ENCODE measurements around the gene ADAMTS17. TPM values are rescaled to one million over a fixed set of nuclear protein-coding genes. Genes with fewer than 3 reads are reported as not detected.

ADAMTS17 gene
- total RNA-seq, 1 experiment from 2014 or later = 4.2 TPM

DNA sequence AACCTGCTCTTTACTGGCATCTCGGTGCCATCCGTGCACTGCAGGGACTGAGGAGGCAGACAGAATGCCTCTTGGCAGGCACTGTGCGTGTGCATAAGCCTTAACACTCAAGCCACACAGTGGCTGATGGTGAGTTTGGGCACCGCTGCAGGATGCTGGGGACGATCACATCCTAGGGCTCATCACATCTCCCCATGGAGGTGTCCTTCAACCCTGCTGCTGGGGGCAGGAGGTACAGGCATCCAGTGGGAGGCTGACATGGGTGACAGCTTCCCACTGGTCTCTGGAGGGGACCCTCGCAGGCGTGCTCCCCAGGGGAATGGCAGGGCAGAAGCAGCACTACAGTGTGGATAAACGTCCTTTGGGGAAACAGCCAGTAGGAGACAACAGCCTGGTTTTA, 190.9 kb downstream of the ADAMTS17 start:
- DNase-seq (ENCODE audit: low read depth, low spot score) = no peak
- no peaks in the 10 kb centered on the region for H4K20me1 ChIP-seq (ENCODE audit: insufficient read depth)
- TF ChIP-seq JUND (IDR thresholded peaks at IDR 0.05) = no peak
- no peak for TF ChIP-seq CBX3 (IDR thresholded peaks at IDR 0.05; ENCODE audit: low read depth)
- TF ChIP-seq ELF1 (IDR thresholded peaks at IDR 0.05; ENCODE audit: borderline replicate concordance, low read depth) = no peak
- H3K27ac ChIP-seq (ENCODE audit: low read depth, low read length) = no peak overlapping the region
- BruUV-seq (replicated peaks) = no TSS peak
- H3K9me3 ChIP-seq (ENCODE audit: control insufficient read depth in 1 of 2, insufficient read depth in 1 of 2, low read depth in 1 of 2, low read length in 2 of 2) = peaks cover 0 to 15% of the 10 kb centered on the region in 2 experiments; a peak in 2 of 4 replicates
- no peak overlapping the region for H2AFZ ChIP-seq (ENCODE audit: low read depth, low read length, poor library complexity, severe bottlenecking)
- H3K9ac ChIP-seq (ENCODE audit: low read length) = no peak overlapping the region
- CTCF ChIA-PET = no interaction called here
- RAD21 ChIA-PET (ENCODE audit: low non-redundant PET in 1 of 2, low total read pairs in 2 of 2, uncharacterized antibody in 2 of 2, unreplicated experiment in 2 of 2) = no interaction called here
- no peak overlapping the region for H3K4me2 ChIP-seq (ENCODE audit: low read length)
- POLR2A ChIA-PET = no interaction called here
- H3K27me3 ChIP-seq (ENCODE audit: insufficient read depth, low read length) = no peaks in the 10 kb centered on the region
- no peaks in the 10 kb centered on the region for H3K9me2 ChIP-seq (ENCODE audit: insufficient read depth)
- intact Hi-C loops (cut with micrococcal nuclease) = no loop called here
- H3K36me3 ChIP-seq (ENCODE audit: control insufficient read depth in 1 of 2, insufficient read depth in 2 of 2, low read length in 2 of 2) = no peaks in the 10 kb centered on the region
- no peak for ATAC-seq
- no peak overlapping the region for H3K4me3 ChIP-seq (replicated peaks in 1 of 2; ENCODE audit: low read depth in 1 of 2, low read length in 2 of 2)
- H3K4me1 ChIP-seq (ENCODE audit: control insufficient read depth in 1 of 2, insufficient read depth in 2 of 2, low read length in 2 of 2) = no peaks in the 10 kb centered on the region
- no peaks in the 10 kb centered on the region for H3K79me2 ChIP-seq (ENCODE audit: insufficient read depth, low read length)

DNA sequence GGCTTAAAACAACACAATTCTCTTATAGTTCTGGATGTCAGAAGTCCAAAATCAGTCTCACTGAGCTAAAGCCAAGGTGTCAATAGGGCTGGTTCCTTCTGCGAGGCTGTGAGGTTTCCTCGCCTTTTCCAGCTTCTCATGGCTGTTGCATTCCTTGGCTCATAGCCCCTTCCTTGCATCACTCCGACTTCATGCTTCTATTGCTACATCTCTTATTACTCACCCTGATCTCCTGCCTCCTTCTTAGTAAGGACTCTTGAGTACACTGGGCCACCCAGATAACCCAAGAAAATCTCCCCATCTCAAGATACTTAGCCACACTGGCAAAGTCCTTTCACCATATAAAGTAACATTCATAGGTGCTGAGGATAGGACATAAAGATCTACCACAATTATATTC, 193.9 kb downstream of the ADAMTS17 start:
- Histone ChIP-seq H2AFZ (ENCODE audit: low read depth, low read length, poor library complexity, severe bottlenecking) (no peak overlapping the region), H3K4me2 (ENCODE audit: low read length) (no peak overlapping the region), H3K79me2 (ENCODE audit: insufficient read depth, low read length) (no peaks in the 10 kb centered on the region), H3K9me2 (ENCODE audit: insufficient read depth) (no peaks in the 10 kb centered on the region), H3K27me3 (ENCODE audit: insufficient read depth, low read length) (no peaks in the 10 kb centered on the region), H3K9me3 (ENCODE audit: control insufficient read depth in 1 of 2, insufficient read depth in 1 of 2, low read depth in 1 of 2, low read length in 2 of 2) (peaks cover 0 to 15% of the 10 kb centered on the region in 2 experiments; a peak in 2 of 4 replicates), H3K4me1 (ENCODE audit: control insufficient read depth in 1 of 2, insufficient read depth in 2 of 2, low read length in 2 of 2) (no peaks in the 10 kb centered on the region), H3K9ac (ENCODE audit: low read length) (no peak overlapping the region), H4K20me1 (ENCODE audit: insufficient read depth) (no peaks in the 10 kb centered on the region), H3K4me3 (replicated peaks in 1 of 2; ENCODE audit: low read depth in 1 of 2, low read length in 2 of 2) (no peak overlapping the region), H3K27ac (ENCODE audit: low read depth, low read length) (no peak overlapping the region), H3K36me3 (ENCODE audit: control insufficient read depth in 1 of 2, insufficient read depth in 2 of 2, low read length in 2 of 2) (no peaks in the 10 kb centered on the region)
- BruUV-seq (replicated peaks) = no TSS peak
- CTCF ChIA-PET = no interaction called here
- ATAC-seq (no peak), DNase-seq (ENCODE audit: low read depth, low spot score) (no peak)
- POLR2A ChIA-PET = no interaction called here
- RAD21 ChIA-PET (ENCODE audit: low non-redundant PET in 1 of 2, low total read pairs in 2 of 2, uncharacterized antibody in 2 of 2, unreplicated experiment in 2 of 2) = no interaction called here
- intact Hi-C loops (cut with micrococcal nuclease) = no loop called here
- TF ChIP-seq FOSL1 (IDR thresholded peaks at IDR 0.05; ENCODE audit: low read depth) (no peak), EZH2 (IDR thresholded peaks at IDR 0.05) (no peak), SRF (IDR thresholded peaks at IDR 0.05; ENCODE audit: low read depth) (no peak), CEBPB (IDR thresholded peaks at IDR 0.05; ENCODE audit: low read depth) (no peak), ELF1 (IDR thresholded peaks at IDR 0.05; ENCODE audit: borderline replicate concordance, low read depth) (no peak), ZFX (IDR thresholded peaks at IDR 0.05) (no peak), EZH2phosphoT487 (IDR thresholded peaks at IDR 0.05; ENCODE audit: borderline replicate concordance) (no peak), JUND (IDR thresholded peaks at IDR 0.05) (no peak), RAD21 (IDR thresholded peaks at IDR 0.05; ENCODE audit: low read depth) (no peak), TCF7L2 (IDR thresholded peaks at IDR 0.05; ENCODE audit: borderline replicate concordance, extremely low read depth, insufficient read depth, insufficient read length) (no peak), YY1 (IDR thresholded peaks at IDR 0.05; ENCODE audit: extremely low read depth, insufficient replicate concordance, low read depth, low read length) (no peak), ZNF274 (IDR thresholded peaks at IDR 0.05; ENCODE audit: low read depth, low read length) (no peak), CBX3 (IDR thresholded peaks at IDR 0.05; ENCODE audit: low read depth) (no peak), POLR2AphosphoS5 (IDR thresholded peaks at IDR 0.05; ENCODE audit: low read depth, low read length) (no peak)
- TF ChIP-seq, protein P1, sequence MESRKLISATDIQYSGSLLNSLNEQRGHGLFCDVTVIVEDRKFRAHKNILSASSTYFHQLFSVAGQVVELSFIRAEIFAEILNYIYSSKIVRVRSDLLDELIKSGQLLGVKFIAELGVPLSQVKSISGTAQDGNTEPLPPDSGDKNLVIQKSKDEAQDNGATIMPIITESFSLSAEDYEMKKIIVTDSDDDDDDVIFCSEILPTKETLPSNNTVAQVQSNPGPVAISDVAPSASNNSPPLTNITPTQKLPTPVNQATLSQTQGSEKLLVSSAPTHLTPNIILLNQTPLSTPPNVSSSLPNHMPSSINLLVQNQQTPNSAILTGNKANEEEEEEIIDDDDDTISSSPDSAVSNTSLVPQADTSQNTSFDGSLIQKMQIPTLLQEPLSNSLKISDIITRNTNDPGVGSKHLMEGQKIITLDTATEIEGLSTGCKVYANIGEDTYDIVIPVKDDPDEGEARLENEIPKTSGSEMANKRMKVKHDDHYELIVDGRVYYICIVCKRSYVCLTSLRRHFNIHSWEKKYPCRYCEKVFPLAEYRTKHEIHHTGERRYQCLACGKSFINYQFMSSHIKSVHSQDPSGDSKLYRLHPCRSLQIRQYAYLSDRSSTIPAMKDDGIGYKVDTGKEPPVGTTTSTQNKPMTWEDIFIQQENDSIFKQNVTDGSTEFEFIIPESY (IDR thresholded peaks at IDR 0.05; ENCODE audit: extremely low read depth, insufficient replicate concordance, low read length) = no peak
- TF ChIP-seq, protein P2, sequence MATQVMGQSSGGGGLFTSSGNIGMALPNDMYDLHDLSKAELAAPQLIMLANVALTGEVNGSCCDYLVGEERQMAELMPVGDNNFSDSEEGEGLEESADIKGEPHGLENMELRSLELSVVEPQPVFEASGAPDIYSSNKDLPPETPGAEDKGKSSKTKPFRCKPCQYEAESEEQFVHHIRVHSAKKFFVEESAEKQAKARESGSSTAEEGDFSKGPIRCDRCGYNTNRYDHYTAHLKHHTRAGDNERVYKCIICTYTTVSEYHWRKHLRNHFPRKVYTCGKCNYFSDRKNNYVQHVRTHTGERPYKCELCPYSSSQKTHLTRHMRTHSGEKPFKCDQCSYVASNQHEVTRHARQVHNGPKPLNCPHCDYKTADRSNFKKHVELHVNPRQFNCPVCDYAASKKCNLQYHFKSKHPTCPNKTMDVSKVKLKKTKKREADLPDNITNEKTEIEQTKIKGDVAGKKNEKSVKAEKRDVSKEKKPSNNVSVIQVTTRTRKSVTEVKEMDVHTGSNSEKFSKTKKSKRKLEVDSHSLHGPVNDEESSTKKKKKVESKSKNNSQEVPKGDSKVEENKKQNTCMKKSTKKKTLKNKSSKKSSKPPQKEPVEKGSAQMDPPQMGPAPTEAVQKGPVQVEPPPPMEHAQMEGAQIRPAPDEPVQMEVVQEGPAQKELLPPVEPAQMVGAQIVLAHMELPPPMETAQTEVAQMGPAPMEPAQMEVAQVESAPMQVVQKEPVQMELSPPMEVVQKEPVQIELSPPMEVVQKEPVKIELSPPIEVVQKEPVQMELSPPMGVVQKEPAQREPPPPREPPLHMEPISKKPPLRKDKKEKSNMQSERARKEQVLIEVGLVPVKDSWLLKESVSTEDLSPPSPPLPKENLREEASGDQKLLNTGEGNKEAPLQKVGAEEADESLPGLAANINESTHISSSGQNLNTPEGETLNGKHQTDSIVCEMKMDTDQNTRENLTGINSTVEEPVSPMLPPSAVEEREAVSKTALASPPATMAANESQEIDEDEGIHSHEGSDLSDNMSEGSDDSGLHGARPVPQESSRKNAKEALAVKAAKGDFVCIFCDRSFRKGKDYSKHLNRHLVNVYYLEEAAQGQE (IDR thresholded peaks at IDR 0.05; ENCODE audit: low read depth) = no peak
- TF ChIP-seq, protein P3, sequence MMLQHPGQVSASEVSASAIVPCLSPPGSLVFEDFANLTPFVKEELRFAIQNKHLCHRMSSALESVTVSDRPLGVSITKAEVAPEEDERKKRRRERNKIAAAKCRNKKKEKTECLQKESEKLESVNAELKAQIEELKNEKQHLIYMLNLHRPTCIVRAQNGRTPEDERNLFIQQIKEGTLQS (IDR thresholded peaks at IDR 0.05) = no peak

All from HCT116 (cell line).